Gastrocnemius medialis (tissue), 4 donors: Measurements from ENCODE around the gene USP19. TPM values are rescaled to one million over a fixed set of nuclear protein-coding genes. Genes with fewer than 3 reads are reported as not detected.

Source experiments
- ATAC-seq, 2 donors: fragments of 150-250 bp; one replicate each; pipeline ENCODE4 v1.9.1; 2016
- DNase-seq, 2 donors: peaks; one replicate each; pipeline ENCODE4 v3.0.0-alpha.2; 2019
- H3K27ac ChIP-seq, 4 donors: fragments of 200-600 bp; sonication (generic); 1 replicate in 1 of 4; 2 replicates in 3 of 4; pipeline ENCODE4 v1.5.1; 2016 to 2018; ENCODE audit warnings: mild to moderate bottlenecking in 2 of 4, moderate library complexity in 1 of 4
- H3K27me3 ChIP-seq, 3 donors: fragments of 200-600 bp; sonication (generic) in 2 of 3; 1 replicate in 1 of 3; 2 replicates in 2 of 3; pipeline versions ENCODE4 v1.5.1 to v1.6.0; 2016 to 2019; ENCODE audit warnings: mild to moderate bottlenecking in 1 of 3, moderate library complexity in 1 of 3
- H3K36me3 ChIP-seq, 2 donors: fragments of 200-600 bp; sonication (generic) in 1 of 2; one replicate each; pipeline ENCODE4 v1.5.1; 2017 to 2018
- H3K4me1 ChIP-seq, 2 donors: fragments of 200-600 bp; sonication (generic) in 1 of 2; one replicate each; pipeline ENCODE4 v1.5.1; 2016 to 2017; ENCODE audit warnings: mild to moderate bottlenecking in 2 of 2
- H3K4me3 ChIP-seq, 4 donors: fragments of 200-600 bp; sonication (generic) in 3 of 4; 1 replicate in 1 of 4; 2 replicates in 3 of 4; pipeline ENCODE4 v1.5.1; 2016 to 2019; ENCODE audit warnings: mild to moderate bottlenecking in 2 of 4
- H3K9me3 ChIP-seq, 3 donors: fragments of 200-600 bp; sonication (generic) in 2 of 3; 1 replicate in 1 of 3; 2 replicates in 2 of 3; pipeline ENCODE4 v1.5.1; 2016 to 2019
- CTCF ChIP-seq, 5 experiments: fragments of 450-650 bp in 3 of 5; fragments of 200-600 bp in 2 of 5; sonication (generic) in 2 of 5; IDR thresholded peaks in 4 of 5; conservative IDR thresholded peaks in 1 of 5; 1 replicate in 4 of 5; 2 replicates in 1 of 5; pipeline ENCODE4 v1.5.1; 2016 to 2019; ENCODE audit warnings: antibody characterized with exemption in 5 of 5, mild to moderate bottlenecking in 3 of 5, moderate library complexity in 3 of 5
- POLR2A ChIP-seq, 2 donors: fragments of 450-650 bp; IDR thresholded peaks; one replicate each; pipeline ENCODE4 v1.6.1; 2017; ENCODE audit warnings: antibody characterized with exemption in 2 of 2, mild to moderate bottlenecking in 2 of 2, moderate library complexity in 2 of 2
- in situ Hi-C, 4 donors: fragments of 200-750 bp; cut with MboI; loops; one replicate each; pipeline versions ENCODE4 v1.15.0 to v1.8.0; 2017; ENCODE audit warnings: low sequenced_read_pairs in 4 of 4
- intact Hi-C: fragments of 100-400 bp; cut with DNase I; formaldehyde crosslinking; loops from one replicate; pipeline ENCODE4 v1.15.1; 2023; ENCODE audit warnings: low total_unique reads
- total RNA-seq, 4 donors: library from RNA; depleted of rRNA; stranded (reverse); fragments of >200 nt; gene quantifications; one replicate each; pipeline versions ENCODE4 v1.1.0 to v1.2.3, GENCODE V29; 2016

The USP19 gene
- total RNA-seq, 4 donors from 2014 or later, result 100 to 188 (median 128) TPM

DNA sequence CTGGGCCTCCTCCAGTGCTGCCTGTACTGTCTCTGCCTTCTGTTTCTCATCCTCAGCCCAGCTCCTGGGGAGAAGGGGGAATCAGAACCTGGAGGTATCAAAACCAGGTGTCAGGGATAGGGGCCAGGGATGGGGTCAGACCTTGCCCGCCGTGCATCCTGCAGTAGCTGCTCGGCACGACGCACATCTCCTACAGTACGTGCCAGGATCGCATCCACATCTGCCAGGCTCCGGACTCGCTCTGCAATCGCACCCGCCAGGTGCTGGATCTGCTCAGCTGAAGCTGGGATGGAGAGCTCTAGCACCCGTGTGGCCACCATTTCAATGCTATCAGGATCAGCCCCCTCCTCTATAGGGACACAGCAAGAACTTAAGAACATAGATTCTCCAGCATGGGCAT, 1.4 kb upstream of the USP19 start:
- no peak overlapping the region for H3K4me3 ChIP-seq
- H3K36me3 ChIP-seq, result peaks cover 2 to 78% of the 10 kb centered on the region in 2 donors
- no peak for DNase-seq
- in situ Hi-C loops, result no loop called here
- no peaks in the 10 kb centered on the region for H3K9me3 ChIP-seq
- no peak for ATAC-seq
- H3K4me1 ChIP-seq, result peaks cover 16 to 17% of the 10 kb centered on the region in 2 donors
- no peaks in the 10 kb centered on the region for H3K27me3 ChIP-seq
- H3K27ac ChIP-seq, result peak overlapping the region in 1 of 4 donors; percentile 99
- no peak for TF ChIP-seq POLR2A (IDR thresholded peaks at IDR 0.05)
- intact Hi-C loops, result no loop called here

- Histone ChIP-seq H3K4me3 (peak overlapping the region; percentile 77 to 100 (median 96)), H3K9me3 (no peaks in the 10 kb centered on the region), H3K27ac (peak overlapping the region; percentile 83 to 99 (median 95)), H3K4me1 (peaks cover 16 to 17% of the 10 kb centered on the region in 2 donors), H3K36me3 (peaks cover 2 to 78% of the 10 kb centered on the region in 2 donors), H3K27me3 (no peaks in the 10 kb centered on the region)
- TF ChIP-seq CTCF (IDR thresholded peaks at IDR 0.05 in 4 of 5, conservative IDR thresholded peaks at IDR 0.05 in 1 of 5), result no peak
- no peak for TF ChIP-seq POLR2A (IDR thresholded peaks at IDR 0.05)
- in situ Hi-C loops (no loop called here), intact Hi-C loops (no loop called here)
- ATAC-seq, result peak in 1 of 2 donors; percentile 9
- DNase-seq, result no peak
Observed at GRCh38 chr3:49121132-49121736, 611 bp upstream of the USP19 start.

- Histone ChIP-seq H3K27ac (peak overlapping the region; percentile 83 to 99 (median 95)), H3K9me3 (no peaks in the 10 kb centered on the region), H3K36me3 (peaks cover 2 to 78% of the 10 kb centered on the region in 2 donors), H3K4me3 (peak overlapping the region; percentile 77 to 100 (median 96)), H3K4me1 (peaks cover 16 to 17% of the 10 kb centered on the region in 2 donors), H3K27me3 (no peaks in the 10 kb centered on the region)
- DNase-seq, result no peak
- in situ Hi-C loops, result no loop called here
- intact Hi-C loops, result loop anchor here (1.0 kb wide), 3 partner anchors 13 to 26 kb away; partner anchors contain the start of genes LAMB2, QARS1 and QRICH1
- ATAC-seq, result peak; percentile 7 to 26
- TF ChIP-seq CTCF (IDR thresholded peaks at IDR 0.05 in 4 of 5, conservative IDR thresholded peaks at IDR 0.05 in 1 of 5) (no peak), POLR2A (IDR thresholded peaks at IDR 0.05) (no peak)
Observed at GRCh38 chr3:49120096-49120437, 556 bp downstream of the USP19 start.

- intact Hi-C loops, result no loop called here
- H3K9me3 ChIP-seq, result no peaks in the 10 kb centered on the region
- ATAC-seq, result peak; percentile 43
- no peaks in the 10 kb centered on the region for H3K27me3 ChIP-seq
- in situ Hi-C loops, result no loop called here
- H3K36me3 ChIP-seq, result peaks cover 2 to 78% of the 10 kb centered on the region in 2 donors
- H3K27ac ChIP-seq, result peak overlapping the region; percentile 83 to 99 (median 95)
- H3K4me3 ChIP-seq, result peak overlapping the region; percentile 77 to 100 (median 96)
- TF ChIP-seq POLR2A (IDR thresholded peaks at IDR 0.05), result peak; percentile 13 to 35
- TF ChIP-seq CTCF (IDR thresholded peaks at IDR 0.05 in 4 of 5, conservative IDR thresholded peaks at IDR 0.05 in 1 of 5), result no peak
- peak in 1 of 2 donors; percentile 57 for DNase-seq
- H3K4me1 ChIP-seq, result peaks cover 16 to 17% of the 10 kb centered on the region in 2 donors
Observed at GRCh38 chr3:49119439-49119838, 1.2 kb downstream of the USP19 start.

DNA sequence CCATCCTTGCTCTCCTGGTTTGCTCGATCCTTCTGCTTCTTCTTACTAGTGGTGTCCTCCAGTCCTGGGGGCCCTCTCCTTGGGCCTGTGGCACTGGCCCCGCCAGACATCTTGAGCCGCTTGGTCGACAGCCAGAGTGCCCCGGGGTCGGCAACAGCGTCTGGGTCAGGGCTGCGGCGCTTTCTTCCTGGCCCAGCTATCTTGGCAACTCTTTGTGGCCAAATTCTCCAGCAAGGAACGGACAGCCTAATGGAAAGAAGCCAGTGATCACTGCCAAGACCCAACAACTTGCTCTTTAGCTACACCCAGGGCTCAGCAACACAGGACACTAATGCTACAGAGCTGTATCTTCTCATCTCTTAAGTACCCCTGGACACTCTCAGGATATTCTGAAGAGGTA, 1.6 kb downstream of the USP19 start:
- H3K36me3 ChIP-seq, result peaks cover 2 to 78% of the 10 kb centered on the region in 2 donors
- ATAC-seq, result peak in 1 of 2 donors; percentile 2
- H3K4me3 ChIP-seq, result peak overlapping the region; percentile 77 to 100 (median 96)
- H3K4me1 ChIP-seq, result peaks cover 16 to 17% of the 10 kb centered on the region in 2 donors
- DNase-seq, result no peak
- no peaks in the 10 kb centered on the region for H3K27me3 ChIP-seq
- intact Hi-C loops, result no loop called here
- in situ Hi-C loops, result no loop called here
- H3K27ac ChIP-seq, result peak overlapping the region; percentile 83 to 99 (median 95)
- TF ChIP-seq CTCF (IDR thresholded peaks at IDR 0.05 in 4 of 5, conservative IDR thresholded peaks at IDR 0.05 in 1 of 5), result no peak
- no peak for TF ChIP-seq POLR2A (IDR thresholded peaks at IDR 0.05)
- H3K9me3 ChIP-seq, result no peaks in the 10 kb centered on the region
